ENCODE measurements around the gene SMARCA5. TPM values are rescaled to one million over a fixed set of nuclear protein-coding genes. Genes with fewer than 3 reads are reported as not detected.

SMARCA5 gene
- total and polyA plus RNA-seq, 3 donors from 2014 or later: 46.2 to 108 (median 82.8) TPM

DNA sequence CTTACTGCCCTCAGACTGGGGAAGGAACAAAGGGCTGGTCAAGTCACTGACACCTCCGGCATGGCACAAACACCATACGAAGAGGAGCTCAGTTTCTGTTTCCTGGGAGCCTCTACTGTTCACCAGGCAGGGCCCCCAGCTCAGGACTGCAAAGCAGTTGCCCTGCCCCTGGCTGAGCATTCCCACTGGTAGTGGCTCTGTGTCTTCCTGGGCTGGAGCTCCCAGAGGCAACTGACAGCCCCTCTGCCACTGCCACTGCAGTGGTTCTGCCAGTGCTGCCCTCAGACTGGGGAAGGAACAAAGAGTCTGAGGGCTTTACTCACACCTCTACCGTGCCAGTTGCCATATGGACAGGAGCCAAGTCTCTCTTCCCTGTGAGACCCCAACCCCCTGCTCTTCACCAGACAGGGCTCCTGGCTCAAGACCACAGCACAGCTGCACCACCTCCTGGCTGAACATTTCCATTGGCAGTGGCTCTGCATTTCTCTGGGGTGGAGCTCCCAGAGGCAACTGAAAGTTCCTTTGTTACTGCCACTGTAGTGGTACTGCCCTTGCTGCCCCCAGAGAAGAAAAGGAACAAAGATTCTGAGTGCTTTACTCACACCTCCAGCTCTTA, 67.9 kb downstream of the SMARCA5 start:
- no peaks in the 10 kb centered on the region for H3K27me3 ChIP-seq
- intact Hi-C loops (cut with DNase I; ENCODE audit: low total_unique reads): no loop called here
- 80 to 92% methylated on average over 1 to 3 of the region's 3 CpGs for WGBS, 2 donors
- H3K4me3 ChIP-seq: no peak overlapping the region
- no peaks in the 10 kb centered on the region for H3K9me3 ChIP-seq
- H3K36me3 ChIP-seq (ENCODE audit: low read depth, missing control alignments): no peaks in the 10 kb centered on the region
- no peak for DNase-seq
- TF ChIP-seq POLR2A (IDR thresholded peaks at IDR 0.05): no peak
- TF ChIP-seq, protein P1, sequence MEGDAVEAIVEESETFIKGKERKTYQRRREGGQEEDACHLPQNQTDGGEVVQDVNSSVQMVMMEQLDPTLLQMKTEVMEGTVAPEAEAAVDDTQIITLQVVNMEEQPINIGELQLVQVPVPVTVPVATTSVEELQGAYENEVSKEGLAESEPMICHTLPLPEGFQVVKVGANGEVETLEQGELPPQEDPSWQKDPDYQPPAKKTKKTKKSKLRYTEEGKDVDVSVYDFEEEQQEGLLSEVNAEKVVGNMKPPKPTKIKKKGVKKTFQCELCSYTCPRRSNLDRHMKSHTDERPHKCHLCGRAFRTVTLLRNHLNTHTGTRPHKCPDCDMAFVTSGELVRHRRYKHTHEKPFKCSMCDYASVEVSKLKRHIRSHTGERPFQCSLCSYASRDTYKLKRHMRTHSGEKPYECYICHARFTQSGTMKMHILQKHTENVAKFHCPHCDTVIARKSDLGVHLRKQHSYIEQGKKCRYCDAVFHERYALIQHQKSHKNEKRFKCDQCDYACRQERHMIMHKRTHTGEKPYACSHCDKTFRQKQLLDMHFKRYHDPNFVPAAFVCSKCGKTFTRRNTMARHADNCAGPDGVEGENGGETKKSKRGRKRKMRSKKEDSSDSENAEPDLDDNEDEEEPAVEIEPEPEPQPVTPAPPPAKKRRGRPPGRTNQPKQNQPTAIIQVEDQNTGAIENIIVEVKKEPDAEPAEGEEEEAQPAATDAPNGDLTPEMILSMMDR (IDR thresholded peaks at IDR 0.05): no peak
- H3K27ac ChIP-seq: no peak overlapping the region
- H3K4me1 ChIP-seq: no peaks in the 10 kb centered on the region

DNA sequence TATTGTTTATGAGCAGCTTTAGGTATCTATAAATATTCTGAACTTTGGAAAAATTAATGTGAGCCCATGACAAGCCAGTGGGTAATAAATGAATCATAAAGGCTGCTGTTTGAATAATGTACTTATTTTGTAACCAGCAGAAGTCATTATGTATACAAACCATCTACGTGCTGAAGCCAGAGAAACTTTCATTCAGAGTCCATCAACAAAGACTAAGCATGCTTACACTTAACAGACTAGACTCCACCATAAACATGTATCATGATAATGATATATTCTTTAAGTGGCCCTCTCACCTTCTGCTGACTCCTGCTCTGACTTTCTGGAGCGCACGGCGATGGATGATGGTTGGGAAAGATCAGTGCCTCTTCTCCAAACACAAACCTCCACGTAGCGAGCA, 72.0 kb downstream of the SMARCA5 start:
- 91 to 97% methylated on average over 6 of the region's 6 CpGs for WGBS, 2 donors
- no peak for DNase-seq
- Histone ChIP-seq H3K4me3 (no peak overlapping the region), H3K36me3 (ENCODE audit: low read depth, missing control alignments) (no peaks in the 10 kb centered on the region), H3K4me1 (no peaks in the 10 kb centered on the region), H3K27me3 (no peaks in the 10 kb centered on the region), H3K27ac (no peak overlapping the region), H3K9me3 (no peaks in the 10 kb centered on the region)
- TF ChIP-seq, protein P1 (IDR thresholded peaks at IDR 0.05): no peak
- TF ChIP-seq POLR2A (IDR thresholded peaks at IDR 0.05): no peak
- intact Hi-C loops (cut with DNase I; ENCODE audit: low total_unique reads): no loop called here

DNA sequence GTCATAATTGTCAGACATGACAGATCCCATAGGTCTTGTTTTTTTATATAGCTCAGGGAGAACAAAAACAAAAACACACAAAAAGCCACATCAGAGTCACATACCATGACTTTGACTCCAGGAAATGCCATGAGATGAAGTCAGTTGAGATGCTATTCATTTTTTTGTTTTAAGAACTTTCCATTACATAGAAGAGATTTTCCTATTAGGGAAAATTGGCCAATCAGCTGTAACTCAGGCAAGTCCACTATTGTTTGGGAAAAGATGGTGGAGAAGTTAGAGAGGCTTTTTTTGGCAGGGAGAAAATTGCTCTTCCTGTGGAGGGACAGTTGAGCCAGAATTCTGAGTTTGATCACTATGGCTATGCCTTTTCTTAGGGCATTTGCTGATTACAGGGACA, 72.6 kb downstream of the SMARCA5 start:
- intact Hi-C loops (cut with DNase I; ENCODE audit: low total_unique reads): no loop called here
- no peak overlapping the region for H3K27ac ChIP-seq
- H3K36me3 ChIP-seq (ENCODE audit: low read depth, missing control alignments): no peaks in the 10 kb centered on the region
- TF ChIP-seq, protein P1 (IDR thresholded peaks at IDR 0.05): no peak
- no peak for TF ChIP-seq POLR2A (IDR thresholded peaks at IDR 0.05)
- no peaks in the 10 kb centered on the region for H3K4me1 ChIP-seq
- no peak overlapping the region for H3K4me3 ChIP-seq
- H3K9me3 ChIP-seq: no peaks in the 10 kb centered on the region
- no peak for DNase-seq
- no peaks in the 10 kb centered on the region for H3K27me3 ChIP-seq

DNA sequence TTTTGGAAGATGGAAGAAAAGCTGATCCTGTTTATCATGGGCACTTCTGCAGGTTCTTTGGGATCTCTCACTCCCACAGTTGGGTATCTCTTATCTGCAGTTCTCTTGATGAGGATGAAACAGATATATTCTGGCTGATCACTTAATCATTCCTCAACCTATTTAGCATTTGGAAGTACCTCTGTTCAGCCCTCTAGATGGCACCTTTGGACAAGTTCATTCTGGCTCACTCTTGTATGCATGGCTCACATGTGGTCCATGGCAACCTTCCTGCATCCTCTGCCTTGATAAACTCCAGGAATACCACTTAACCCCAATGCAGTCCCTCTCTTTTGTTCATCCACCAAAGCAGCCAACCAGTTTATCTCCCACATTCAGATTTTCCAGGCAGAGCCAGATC, 74.2 kb downstream of the SMARCA5 start:
- no peaks in the 10 kb centered on the region for H3K9me3 ChIP-seq
- H3K36me3 ChIP-seq (ENCODE audit: low read depth, missing control alignments): no peaks in the 10 kb centered on the region
- H3K27me3 ChIP-seq: no peaks in the 10 kb centered on the region
- no peaks in the 10 kb centered on the region for H3K4me1 ChIP-seq
- H3K4me3 ChIP-seq: no peak overlapping the region
- no peak overlapping the region for H3K27ac ChIP-seq
- no peak for DNase-seq
- intact Hi-C loops (cut with DNase I; ENCODE audit: low total_unique reads): no loop called here
- TF ChIP-seq POLR2A (IDR thresholded peaks at IDR 0.05): no peak
- TF ChIP-seq, protein P1 (IDR thresholded peaks at IDR 0.05): no peak

DNA sequence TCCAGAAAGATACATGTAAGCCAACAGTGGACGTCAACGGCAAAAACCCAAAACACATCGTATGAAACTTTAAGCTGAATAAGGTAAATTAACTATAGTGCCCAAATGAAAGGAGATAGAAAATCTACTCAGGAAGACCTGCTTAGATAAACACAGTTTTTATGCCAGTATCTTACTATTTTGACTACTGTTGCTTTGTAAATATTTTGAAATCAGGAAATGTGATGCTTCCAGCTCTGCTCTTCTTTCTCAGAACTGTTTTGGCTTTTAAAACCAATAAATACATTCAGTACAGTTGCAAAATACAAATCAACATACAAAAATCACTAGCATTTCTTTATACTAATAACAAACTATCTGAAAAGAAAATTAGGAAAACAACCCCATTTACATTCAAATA, 83.8 kb downstream of the SMARCA5 start:
- Histone ChIP-seq H3K4me1 (no peaks in the 10 kb centered on the region), H3K4me3 (no peak overlapping the region), H3K9me3 (no peaks in the 10 kb centered on the region), H3K27me3 (no peaks in the 10 kb centered on the region), H3K27ac (no peak overlapping the region), H3K36me3 (ENCODE audit: low read depth, missing control alignments) (no peaks in the 10 kb centered on the region)
- no peak for DNase-seq
- TF ChIP-seq POLR2A (IDR thresholded peaks at IDR 0.05): no peak
- TF ChIP-seq, protein P1 (IDR thresholded peaks at IDR 0.05): no peak
- WGBS, 2 donors: 84 to 93% methylated on average over 3 of the region's 3 CpGs
- intact Hi-C loops (cut with DNase I; ENCODE audit: low total_unique reads): no loop called here
